ENCODE results near the gene CHST3.

The CHST3 gene

DNA sequence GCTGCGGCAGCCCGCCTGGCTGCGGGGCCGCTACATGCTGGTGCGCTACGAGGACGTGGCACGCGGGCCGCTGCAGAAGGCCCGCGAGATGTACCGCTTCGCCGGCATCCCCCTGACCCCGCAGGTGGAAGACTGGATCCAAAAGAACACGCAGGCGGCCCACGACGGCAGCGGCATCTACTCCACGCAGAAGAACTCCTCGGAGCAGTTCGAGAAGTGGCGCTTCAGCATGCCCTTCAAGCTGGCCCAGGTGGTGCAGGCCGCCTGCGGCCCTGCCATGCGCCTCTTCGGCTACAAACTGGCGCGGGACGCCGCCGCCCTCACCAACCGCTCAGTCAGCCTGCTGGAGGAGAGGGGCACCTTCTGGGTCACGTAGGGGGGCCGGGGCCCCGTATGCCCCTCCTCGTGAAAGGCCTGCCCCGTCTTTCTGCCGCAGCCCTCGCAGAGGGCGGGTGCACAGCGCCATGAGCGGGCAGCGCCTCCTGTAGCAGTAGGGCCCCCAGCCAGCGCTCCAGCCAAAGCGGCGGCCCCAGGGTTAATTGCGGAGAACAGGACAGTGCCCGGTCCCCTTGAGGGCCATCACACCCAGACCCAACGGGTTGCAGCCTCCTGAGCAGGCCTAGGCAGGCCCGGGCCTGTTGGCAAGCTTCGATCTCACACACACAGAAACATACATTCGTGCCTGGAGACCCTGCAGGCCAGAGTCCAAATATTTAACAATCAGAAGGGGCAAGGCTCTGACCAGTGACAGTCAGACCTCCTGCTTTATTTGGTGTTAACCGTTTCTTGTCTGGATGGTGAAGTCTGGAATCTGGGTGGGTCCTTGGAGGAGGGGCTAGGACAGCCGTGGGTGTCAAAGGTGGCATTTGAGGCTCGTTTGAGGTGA lies 44.1 kb downstream of the CHST3 start:
- no peak overlapping the region for H3K4me3 ChIP-seq (replicated peaks; ENCODE audit: low read depth, low read length)
- TF ChIP-seq, protein P1, sequence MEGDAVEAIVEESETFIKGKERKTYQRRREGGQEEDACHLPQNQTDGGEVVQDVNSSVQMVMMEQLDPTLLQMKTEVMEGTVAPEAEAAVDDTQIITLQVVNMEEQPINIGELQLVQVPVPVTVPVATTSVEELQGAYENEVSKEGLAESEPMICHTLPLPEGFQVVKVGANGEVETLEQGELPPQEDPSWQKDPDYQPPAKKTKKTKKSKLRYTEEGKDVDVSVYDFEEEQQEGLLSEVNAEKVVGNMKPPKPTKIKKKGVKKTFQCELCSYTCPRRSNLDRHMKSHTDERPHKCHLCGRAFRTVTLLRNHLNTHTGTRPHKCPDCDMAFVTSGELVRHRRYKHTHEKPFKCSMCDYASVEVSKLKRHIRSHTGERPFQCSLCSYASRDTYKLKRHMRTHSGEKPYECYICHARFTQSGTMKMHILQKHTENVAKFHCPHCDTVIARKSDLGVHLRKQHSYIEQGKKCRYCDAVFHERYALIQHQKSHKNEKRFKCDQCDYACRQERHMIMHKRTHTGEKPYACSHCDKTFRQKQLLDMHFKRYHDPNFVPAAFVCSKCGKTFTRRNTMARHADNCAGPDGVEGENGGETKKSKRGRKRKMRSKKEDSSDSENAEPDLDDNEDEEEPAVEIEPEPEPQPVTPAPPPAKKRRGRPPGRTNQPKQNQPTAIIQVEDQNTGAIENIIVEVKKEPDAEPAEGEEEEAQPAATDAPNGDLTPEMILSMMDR (IDR thresholded peaks at IDR 0.05; ENCODE audit: low read length, missing control alignments) = no peak
- no peak for DNase-seq (ENCODE audit: low read depth)

DNA sequence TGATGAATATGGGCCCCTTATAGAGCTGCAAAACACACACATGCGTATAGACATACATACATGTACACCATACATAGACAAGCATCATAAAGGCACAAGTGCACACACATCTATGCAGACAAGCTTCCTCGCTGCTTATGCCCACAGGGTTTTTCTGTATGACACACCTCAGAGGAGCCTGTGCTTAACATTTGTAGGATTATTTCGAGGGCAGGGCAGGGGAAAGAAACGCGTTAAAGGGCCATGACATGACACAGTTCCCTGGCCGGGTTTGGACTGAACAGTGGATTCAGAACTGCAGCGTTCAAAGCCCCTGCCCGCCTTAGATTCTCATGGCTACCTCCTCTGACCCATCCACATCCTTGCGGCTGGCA lies 44.8 kb downstream of the CHST3 start:
- H3K4me3 ChIP-seq (replicated peaks; ENCODE audit: low read depth, low read length) = no peak overlapping the region
- DNase-seq (ENCODE audit: low read depth) = no peak
- TF ChIP-seq, protein P1 (IDR thresholded peaks at IDR 0.05; ENCODE audit: low read length, missing control alignments) = no peak

DNA sequence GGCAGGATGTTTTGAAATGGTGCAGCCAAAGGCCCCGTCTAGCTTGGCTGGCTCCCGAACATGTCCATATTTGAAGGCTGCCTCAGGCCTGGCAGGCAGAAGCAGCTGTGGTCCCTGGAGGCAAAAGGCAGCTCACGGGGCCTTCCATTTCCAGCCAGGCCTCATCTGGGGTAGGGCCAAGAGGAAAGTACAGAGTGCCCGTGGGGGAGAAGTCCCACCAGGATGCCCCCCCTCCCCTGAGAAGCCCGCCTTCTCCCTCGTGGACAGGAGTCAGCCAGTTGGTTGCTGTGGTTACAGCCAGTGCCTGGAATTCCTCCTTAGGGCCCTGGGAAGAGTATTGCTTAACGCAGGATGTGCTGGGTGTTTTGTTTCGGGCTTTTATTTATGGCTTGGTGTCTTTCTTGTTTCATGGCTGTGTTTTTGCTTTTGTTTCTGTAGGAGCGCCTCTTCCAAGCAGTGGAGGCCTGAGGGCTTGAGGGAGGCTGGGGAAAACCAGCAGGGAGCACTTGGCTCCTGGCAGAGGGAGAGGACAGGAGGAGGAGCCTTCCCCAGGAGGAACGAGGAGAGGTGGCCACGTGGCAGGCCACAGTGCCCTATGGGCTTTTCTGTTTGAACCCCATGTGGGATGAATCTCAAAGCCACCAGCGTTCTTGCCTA lies 45.4 kb downstream of the CHST3 start:
- H3K4me3 ChIP-seq (replicated peaks; ENCODE audit: low read depth, low read length) = peak overlapping the region; percentile 6
- TF ChIP-seq, protein P1 (IDR thresholded peaks at IDR 0.05; ENCODE audit: low read length, missing control alignments) = no peak
- peak; percentile 99 for DNase-seq (ENCODE audit: low read depth)

DNA sequence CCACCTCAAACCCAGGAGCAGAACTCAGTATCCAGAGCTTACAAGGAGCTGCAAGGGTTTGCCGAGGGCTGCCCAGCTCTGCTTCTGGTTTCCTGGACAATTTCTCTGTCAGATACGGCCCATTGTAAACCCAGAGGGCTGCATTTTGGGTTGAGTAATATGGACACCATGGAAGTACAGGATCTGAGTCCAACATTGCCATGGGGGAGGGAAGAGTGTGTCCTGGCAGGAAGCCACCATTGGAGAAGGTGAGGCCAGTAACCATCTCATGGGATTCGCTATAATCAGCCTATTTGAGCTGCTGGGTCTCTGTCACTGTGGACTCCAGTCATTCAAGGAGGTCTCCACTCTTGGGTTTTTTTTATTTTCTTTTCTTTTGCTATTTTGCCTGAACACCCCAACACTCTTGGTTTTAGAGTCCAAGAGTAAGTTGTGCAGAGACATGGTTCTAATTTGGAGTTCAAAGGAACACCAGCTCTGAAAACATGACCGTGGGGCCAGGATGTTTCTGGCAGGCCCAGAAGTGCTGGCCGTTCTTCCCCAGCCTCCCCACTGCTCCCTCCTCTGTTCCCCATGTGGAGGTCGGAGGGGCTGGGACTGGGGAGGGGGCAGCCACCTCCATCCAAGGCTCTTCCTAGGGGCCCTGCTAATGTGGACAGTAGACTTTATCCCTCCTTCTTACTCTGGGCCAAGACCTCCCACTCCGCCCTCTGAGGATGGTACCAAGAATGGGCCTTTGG lies 46.2 kb downstream of the CHST3 start:
- H3K4me3 ChIP-seq (replicated peaks; ENCODE audit: low read depth, low read length) = no peak overlapping the region
- TF ChIP-seq, protein P1 (IDR thresholded peaks at IDR 0.05; ENCODE audit: low read length, missing control alignments) = no peak
- no peak for DNase-seq (ENCODE audit: low read depth)

DNA sequence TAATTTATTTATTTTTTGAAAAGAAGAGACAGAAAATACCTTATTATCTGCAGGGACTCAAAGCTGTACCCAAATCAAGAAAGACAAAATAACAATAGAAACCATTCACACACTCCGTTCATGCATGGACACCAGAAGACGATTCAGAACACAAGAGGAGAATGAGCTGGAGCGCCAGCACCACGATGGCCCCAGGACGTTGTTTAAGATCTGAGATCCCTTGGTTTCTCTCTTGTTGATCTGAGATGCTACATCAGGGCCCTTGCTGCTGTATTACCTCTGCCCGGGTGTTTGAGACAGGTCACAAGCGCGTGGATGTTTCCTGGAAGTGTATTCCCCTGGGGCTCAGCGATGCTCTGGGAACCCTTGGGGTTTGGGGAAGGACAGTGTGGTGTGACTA lies 46.8 kb downstream of the CHST3 start:
- no peak for DNase-seq (ENCODE audit: low read depth)
- TF ChIP-seq, protein P1 (IDR thresholded peaks at IDR 0.05; ENCODE audit: low read length, missing control alignments) = no peak
- no peak overlapping the region for H3K4me3 ChIP-seq (replicated peaks; ENCODE audit: low read depth, low read length)

DNA sequence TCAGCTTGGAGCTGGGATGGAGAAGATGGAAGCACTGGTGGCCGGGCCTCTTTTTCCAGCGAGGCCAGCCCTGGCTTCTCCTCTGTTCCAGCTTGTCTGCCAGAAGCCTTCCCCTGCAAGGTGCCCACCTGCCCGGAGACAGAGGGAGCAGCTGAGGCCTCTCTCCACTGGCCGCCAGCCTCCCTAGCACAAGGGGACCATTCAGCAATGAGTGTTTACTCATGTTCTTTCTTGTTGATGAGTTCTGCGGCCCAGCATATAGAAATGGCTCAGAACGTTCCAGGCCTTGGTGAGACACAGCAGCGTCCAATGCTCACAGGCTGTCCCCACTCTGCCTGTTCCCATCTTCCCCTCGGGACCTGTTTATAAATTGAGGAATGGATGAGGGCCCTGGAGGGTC lies 47.3 kb downstream of the CHST3 start:
- no peak for DNase-seq (ENCODE audit: low read depth)
- no peak overlapping the region for H3K4me3 ChIP-seq (replicated peaks; ENCODE audit: low read depth, low read length)
- TF ChIP-seq, protein P1 (IDR thresholded peaks at IDR 0.05; ENCODE audit: low read length, missing control alignments) = no peak

Measured in fibroblast of pulmonary artery (primary cell).